SK-N-SH (cell line): Measurements from ENCODE around the gene OST4. TPM values are rescaled to one million over a fixed set of nuclear protein-coding genes. Genes with fewer than 3 reads are reported as not detected.

Experiments
- CTCF ChIA-PET: fragments of 300-600, 350-600 bp; formaldehyde crosslinking; extraction: SDS; loops from one replicate; lab custom pipeline; 2021; lab: Yijun Ruan, JAX
- POLR2A ChIA-PET: fragments of 350-600 bp; sonication (Branson Sonifier 250); formaldehyde crosslinking; extraction: SDS; loops from one replicate; lab custom pipeline; 2020; ENCODE audit warnings: antibody characterized with exemption, inconsistent platforms; lab: Yijun Ruan, JAX
- DNase-seq: peaks from one replicate; pipeline ENCODE4 v3.0.0; 2012
- H2AFZ ChIP-seq: fragments of 200-600 bp; sonication (generic); 2 replicates; pipeline ENCODE4 v1.8.1; 2016; ENCODE audit warnings: antibody characterized with exemption, mild to moderate bottlenecking, low read depth
- H3F3A ChIP-seq: fragments of 200-600 bp; sonication (generic); replicated peaks from 2 replicates; pipeline ENCODE3; 2016; ENCODE audit warnings: antibody characterized with exemption, mild to moderate bottlenecking; ENCODE audit not compliant: insufficient read depth
- H3K27ac ChIP-seq, 2 experiments: fragments of 200-500 bp in 1 of 2; fragments of 200-600 bp in 1 of 2; sonication (Bioruptor generic) in 1 of 2; sonication (generic), shearing (Covaris generic) in 1 of 2; 2 replicates each; pipeline versions ENCODE4 v1.5.1 to v1.6.1; 2014 to 2016; ENCODE audit warnings: low read depth in 2 of 2, inconsistent platforms in 1 of 2, low read length in 1 of 2, mild to moderate bottlenecking in 1 of 2, mixed read lengths in 1 of 2
- H3K27me3 ChIP-seq: fragments of 200-600 bp; sonication (generic), shearing (Covaris generic); 2 replicates; pipeline ENCODE4 v1.6.1; 2016; ENCODE audit warnings: mixed run types; ENCODE audit not compliant: insufficient read depth
- H3K36me3 ChIP-seq, 2 experiments: fragments of 200-500 bp in 1 of 2; fragments of 200-600 bp in 1 of 2; sonication (Bioruptor generic) in 1 of 2; sonication (generic) in 1 of 2; replicated peaks in 1 of 2; 2 replicates each; pipeline versions ENCODE3 to v1.5.1; 2014 to 2016; ENCODE audit warnings: low read length in 1 of 2, mild to moderate bottlenecking in 1 of 2; ENCODE audit not compliant: insufficient read depth in 2 of 2, control insufficient read depth in 1 of 2
- H3K4me1 ChIP-seq, 2 experiments: fragments of 200-500 bp in 1 of 2; fragments of 200-600 bp in 1 of 2; sonication (Bioruptor generic) in 1 of 2; sonication (generic), shearing (Covaris generic) in 1 of 2; 2 replicates each; pipeline versions ENCODE4 v1.5.1 to v1.6.1; 2014 to 2016; ENCODE audit warnings: low read depth in 1 of 2, low read length in 1 of 2, mixed run types in 1 of 2; ENCODE audit not compliant: insufficient read depth in 2 of 2, control insufficient read depth in 1 of 2
- H3K4me2 ChIP-seq: fragments of 200-600 bp; sonication (generic), shearing (Covaris generic); 2 replicates; pipeline ENCODE4 v1.6.1; 2017; ENCODE audit warnings: mixed run types
- H3K4me3 ChIP-seq, 2 experiments: fragments of 200-500 bp in 1 of 2; fragments of 200-600 bp in 1 of 2; sonication (Bioruptor generic) in 1 of 2; sonication (generic), shearing (Covaris generic) in 1 of 2; 2 replicates each; pipeline versions ENCODE4 v1.5.1 to v1.8.1; 2014 to 2016; ENCODE audit warnings: low read depth in 2 of 2, inconsistent platforms in 1 of 2, low read length in 1 of 2, mild to moderate bottlenecking in 1 of 2, mixed read lengths in 1 of 2, moderate library complexity in 1 of 2
- H3K79me2 ChIP-seq: fragments of 200-600 bp; sonication (generic); 2 replicates; pipeline ENCODE4 v1.8.1; 2017; ENCODE audit warnings: mild to moderate bottlenecking; ENCODE audit not compliant: insufficient read depth
- H3K9ac ChIP-seq: fragments of 200-600 bp; sonication (generic); 2 replicates; pipeline ENCODE4 v1.6.1; 2017; ENCODE audit warnings: mixed run types
- H3K9me2 ChIP-seq: fragments of 200-600 bp; sonication (generic); 2 replicates; pipeline ENCODE4 v1.6.1; 2017; ENCODE audit warnings: mixed run types
- H3K9me3 ChIP-seq: fragments of 200-600 bp; sonication (generic); 2 replicates; pipeline ENCODE4 v1.6.1; 2017; ENCODE audit warnings: mixed run types, mild to moderate bottlenecking, moderate library complexity
- H4K20me1 ChIP-seq: fragments of 200-600 bp; sonication (generic); 2 replicates; pipeline ENCODE4 v1.6.1; 2017; ENCODE audit warnings: mild to moderate bottlenecking, mixed run types; ENCODE audit not compliant: insufficient read depth
- CHD2 ChIP-seq: fragments of 150-350 bp; IDR thresholded peaks from 2 replicates; pipeline ENCODE4 v1.6.1; 2018; ENCODE audit warnings: low read length; ENCODE audit not compliant: partially characterized antibody
- ELF1 ChIP-seq: IDR thresholded peaks from 2 replicates; pipeline ENCODE4 v1.4.0; 2012
- EP300 ChIP-seq, 2 experiments: IDR thresholded peaks; 2 replicates each; pipeline versions ENCODE4 v1.4.0 to v1.6.1; 2012; ENCODE audit warnings: borderline replicate concordance in 1 of 2, low read depth in 1 of 2, low read length in 1 of 2
- EZH2phosphoT487 ChIP-seq: fragments of 200-600 bp; sonication (generic); IDR thresholded peaks from 2 replicates; pipeline ENCODE4 v1.6.1; 2017; ENCODE audit warnings: low read depth, mixed run types, mild to moderate bottlenecking, antibody characterized with exemption, moderate library complexity, borderline replicate concordance
- FOSL2 ChIP-seq: IDR thresholded peaks from 2 replicates; pipeline ENCODE4 v1.4.0; 2012; ENCODE audit warnings: low read depth, mild to moderate bottlenecking, moderate library complexity, borderline replicate concordance
- MEF2A ChIP-seq: IDR thresholded peaks from 2 replicates; pipeline ENCODE4 v1.4.0; 2012; ENCODE audit warnings: low read depth, borderline replicate concordance
- NFIC ChIP-seq: IDR thresholded peaks from 2 replicates; pipeline ENCODE4 v1.4.0; 2012; ENCODE audit warnings: borderline replicate concordance
- POLR2AphosphoS5 ChIP-seq: IDR thresholded peaks from 2 replicates; pipeline ENCODE4 v1.6.1; 2012; ENCODE audit warnings: low read depth, low read length
- RAD21 ChIP-seq: IDR thresholded peaks from 2 replicates; pipeline ENCODE4 v1.6.1; 2012; ENCODE audit warnings: mild to moderate bottlenecking, low read length
- RCOR1 ChIP-seq: fragments of 150-350 bp; IDR thresholded peaks from 2 replicates; pipeline ENCODE4 v1.6.1; 2017; ENCODE audit warnings: antibody characterized with exemption, low read length
- RFX5 ChIP-seq: IDR thresholded peaks from 2 replicates; pipeline ENCODE4 v1.6.1; 2012; ENCODE audit warnings: mild to moderate bottlenecking, improper control_type of control experiment, low read length
- SIN3A ChIP-seq: IDR thresholded peaks from 2 replicates; pipeline ENCODE4 v1.6.1; 2012; ENCODE audit warnings: low read depth, mild to moderate bottlenecking, low read length, moderate library complexity, borderline replicate concordance
- SMC3 ChIP-seq: IDR thresholded peaks from 2 replicates; pipeline ENCODE4 v1.6.1; 2012; ENCODE audit warnings: low read depth, low read length, improper control_type of control experiment
- TAF1 ChIP-seq: IDR thresholded peaks from 2 replicates; pipeline ENCODE4 v1.6.1; 2012; ENCODE audit warnings: low read depth, mild to moderate bottlenecking, low read length, moderate library complexity, borderline replicate concordance
- TCF12 ChIP-seq: IDR thresholded peaks from 2 replicates; pipeline ENCODE4 v1.4.0; 2012
- YY1 ChIP-seq: IDR thresholded peaks from 2 replicates; pipeline ENCODE4 v1.4.0; 2012; ENCODE audit warnings: low read depth, mild to moderate bottlenecking
- WGBS: methylation state at CpG from one replicate; pipeline ENCODE4 v1.1.6; 2017; ENCODE audit warnings: low lambda C conversion rate; 5-methylcytosine and 5-hydroxymethylcytosine counted together
- polyA plus RNA-seq, 3 experiments: library from polyadenylated mRNA; depleted of rRNA; stranded (reverse); fragments of >200 nt; gene quantifications; 2 replicates each; pipeline ENCODE4 v1.2.3, GENCODE V29; 2012
- TF ChIP-seq, protein P1 (sequence below): IDR thresholded peaks from 2 replicates; pipeline ENCODE4 v1.6.1; 2012; ENCODE audit warnings: mild to moderate bottlenecking, low read depth, low read length, moderate library complexity
- TF ChIP-seq, protein P2 (sequence below): IDR thresholded peaks from 2 replicates; pipeline ENCODE4 v1.4.0; 2012; ENCODE audit warnings: low read depth, borderline replicate concordance

Gene OST4
- polyA plus RNA-seq, 1 of the 3 experiments (the other 2 are of a cell fraction), result 1,851 TPM

DNA sequence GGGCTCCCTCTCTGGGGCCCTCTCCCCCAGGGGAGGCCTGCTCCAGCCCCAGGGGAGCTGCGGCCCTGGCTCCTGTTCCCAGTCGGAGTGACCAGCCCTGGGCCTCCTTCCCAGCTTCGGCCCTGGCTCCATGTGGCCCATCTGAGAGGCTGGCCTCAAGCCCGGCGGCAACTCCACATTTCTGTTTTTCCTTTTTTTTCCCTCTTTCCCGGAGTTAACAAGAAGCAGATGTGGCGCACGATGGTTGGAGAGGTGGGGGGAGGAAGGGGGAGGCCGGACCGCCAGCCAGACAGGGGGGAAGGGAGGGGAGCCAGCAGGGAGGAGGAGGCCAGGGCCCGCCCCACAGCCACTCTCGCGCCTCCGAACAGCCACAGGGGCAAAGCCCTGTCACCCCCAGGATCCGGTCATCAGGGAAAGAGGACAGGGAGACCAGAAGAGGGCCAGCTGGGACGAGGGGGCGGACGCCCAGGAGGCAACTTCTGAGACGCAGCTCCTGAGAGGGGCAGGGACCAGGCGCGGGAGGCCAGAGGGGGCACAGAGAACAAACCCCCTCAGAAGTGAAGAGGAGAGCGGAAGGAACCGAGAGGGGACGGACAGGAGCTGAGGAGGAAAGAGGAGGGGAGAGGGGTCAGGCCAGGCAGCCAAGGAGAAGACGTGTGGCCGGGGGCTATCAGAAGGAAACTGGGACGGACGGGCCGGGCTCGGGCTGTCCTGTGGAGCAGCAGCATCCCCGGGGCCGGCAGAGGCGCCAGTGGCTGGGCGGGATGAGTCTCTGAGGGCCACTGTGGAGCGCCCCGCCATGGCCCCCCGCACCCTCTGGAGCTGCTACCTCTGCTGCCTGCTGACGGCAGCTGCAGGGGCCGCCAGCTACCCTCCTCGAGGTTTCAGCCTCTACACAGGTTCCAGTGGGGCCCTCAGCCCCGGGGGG is 7.1 kb upstream of the OST4 start, which contains the start of gene EMILIN1 (continued):
- TF ChIP-seq TAF1 (peak; percentile 68), FOSL2 (no peak; the same call in 1 of the 2 replicates), YY1 (0 out of 2 replicates have a peak, but pooled peaks have one; percentile 58), SMC3 (no peak; the same call in 1 of the 2 replicates), EP300 (IDR thresholded peaks at IDR 0.05; ENCODE audit: borderline replicate concordance in 1 of 2, low read depth in 1 of 2, low read length in 1 of 2) (peak; percentile 86 to 91; a peak in 3 of 4 replicates), RAD21 (peak; percentile 17), POLR2AphosphoS5 (peak; percentile 88), CHD2 (peak; percentile 96)
- TF ChIP-seq, protein P1, sequence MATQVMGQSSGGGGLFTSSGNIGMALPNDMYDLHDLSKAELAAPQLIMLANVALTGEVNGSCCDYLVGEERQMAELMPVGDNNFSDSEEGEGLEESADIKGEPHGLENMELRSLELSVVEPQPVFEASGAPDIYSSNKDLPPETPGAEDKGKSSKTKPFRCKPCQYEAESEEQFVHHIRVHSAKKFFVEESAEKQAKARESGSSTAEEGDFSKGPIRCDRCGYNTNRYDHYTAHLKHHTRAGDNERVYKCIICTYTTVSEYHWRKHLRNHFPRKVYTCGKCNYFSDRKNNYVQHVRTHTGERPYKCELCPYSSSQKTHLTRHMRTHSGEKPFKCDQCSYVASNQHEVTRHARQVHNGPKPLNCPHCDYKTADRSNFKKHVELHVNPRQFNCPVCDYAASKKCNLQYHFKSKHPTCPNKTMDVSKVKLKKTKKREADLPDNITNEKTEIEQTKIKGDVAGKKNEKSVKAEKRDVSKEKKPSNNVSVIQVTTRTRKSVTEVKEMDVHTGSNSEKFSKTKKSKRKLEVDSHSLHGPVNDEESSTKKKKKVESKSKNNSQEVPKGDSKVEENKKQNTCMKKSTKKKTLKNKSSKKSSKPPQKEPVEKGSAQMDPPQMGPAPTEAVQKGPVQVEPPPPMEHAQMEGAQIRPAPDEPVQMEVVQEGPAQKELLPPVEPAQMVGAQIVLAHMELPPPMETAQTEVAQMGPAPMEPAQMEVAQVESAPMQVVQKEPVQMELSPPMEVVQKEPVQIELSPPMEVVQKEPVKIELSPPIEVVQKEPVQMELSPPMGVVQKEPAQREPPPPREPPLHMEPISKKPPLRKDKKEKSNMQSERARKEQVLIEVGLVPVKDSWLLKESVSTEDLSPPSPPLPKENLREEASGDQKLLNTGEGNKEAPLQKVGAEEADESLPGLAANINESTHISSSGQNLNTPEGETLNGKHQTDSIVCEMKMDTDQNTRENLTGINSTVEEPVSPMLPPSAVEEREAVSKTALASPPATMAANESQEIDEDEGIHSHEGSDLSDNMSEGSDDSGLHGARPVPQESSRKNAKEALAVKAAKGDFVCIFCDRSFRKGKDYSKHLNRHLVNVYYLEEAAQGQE, result 0 out of 2 replicates have a peak, but pooled peaks have one; percentile 66

DNA sequence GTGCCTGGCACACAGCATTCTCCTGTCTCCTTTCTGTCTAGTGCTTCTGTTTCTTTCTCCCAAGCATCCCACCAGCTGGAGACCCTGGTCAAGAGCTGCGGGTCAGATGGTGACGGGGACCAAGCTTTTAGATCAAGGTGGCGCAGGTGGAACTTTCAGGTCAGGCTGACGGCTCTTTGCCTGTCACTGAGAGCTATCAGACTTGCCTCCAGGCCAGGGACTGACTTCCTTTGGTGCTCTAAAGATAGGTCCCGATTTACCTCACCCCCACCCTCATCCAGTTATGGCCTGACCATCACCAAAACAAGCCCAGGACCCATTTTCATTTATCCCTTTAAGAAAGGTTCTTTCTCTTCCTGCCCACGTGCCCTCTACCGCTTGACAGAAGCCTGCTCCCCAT is 5.8 kb upstream of the OST4 start:
- DNase-seq, result no peak
- 87% methylated on average over 7 of the region's 7 CpGs for WGBS
- no peaks in the 10 kb centered on the region for H3K27me3 ChIP-seq
- peak overlapping the region; percentile 79 to 84 for H3K27ac ChIP-seq
- ChIA-PET POLR2A (interaction anchor here (1.3 to 4.0 kb wide), 2 partner anchors 15 to 27 kb away, joined by 3 to 42 read pairs; partner anchors contain the start of gene AGBL5), CTCF (interaction anchor here (0.9 to 14.6 kb wide), 8 partner anchors 8 to 231 kb away, joined by 3 to 227 read pairs (median 11); partner anchors contain the start of genes AGBL5, OST4 and TMEM214)
- peaks cover 8% of the 10 kb centered on the region; the same call in 1 of the 2 replicates for H4K20me1 ChIP-seq
- peaks cover 17% of the 10 kb centered on the region for H3F3A ChIP-seq
- no peak overlapping the region for H3K9ac ChIP-seq
- no peak overlapping the region for H3K4me3 ChIP-seq
- H3K9me2 ChIP-seq, result no peaks in the 10 kb centered on the region
- peaks cover 9 to 15% of the 10 kb centered on the region in 2 experiments for H3K36me3 ChIP-seq
- peaks cover 32% of the 10 kb centered on the region for H3K79me2 ChIP-seq
- no peak overlapping the region for H2AFZ ChIP-seq
- H3K4me1 ChIP-seq, result peaks cover 46 to 82% of the 10 kb centered on the region in 2 experiments
- TF ChIP-seq NFIC (no peak), FOSL2 (no peak), SIN3A (no peak), TCF12 (no peak), YY1 (no peak), TAF1 (no peak), RCOR1 (no peak), MEF2A (no peak), SMC3 (no peak), RFX5 (no peak), EZH2phosphoT487 (no peak), ELF1 (no peak)
- TF ChIP-seq, protein P2, sequence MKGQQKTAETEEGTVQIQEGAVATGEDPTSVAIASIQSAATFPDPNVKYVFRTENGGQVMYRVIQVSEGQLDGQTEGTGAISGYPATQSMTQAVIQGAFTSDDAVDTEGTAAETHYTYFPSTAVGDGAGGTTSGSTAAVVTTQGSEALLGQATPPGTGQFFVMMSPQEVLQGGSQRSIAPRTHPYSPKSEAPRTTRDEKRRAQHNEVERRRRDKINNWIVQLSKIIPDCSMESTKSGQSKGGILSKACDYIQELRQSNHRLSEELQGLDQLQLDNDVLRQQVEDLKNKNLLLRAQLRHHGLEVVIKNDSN, result no peak
- H3K9me3 ChIP-seq, result no peaks in the 10 kb centered on the region
- H3K4me2 ChIP-seq, result peak overlapping the region; percentile 100; the same call in 1 of the 2 replicates
